DND-41 (cell line): Measurements from ENCODE around the gene CD180.

Experiments
- EZH2 ChIP-seq: IDR thresholded peaks from 3 replicates; pipeline ENCODE4 v1.6.1; 2012; ENCODE audit warnings: borderline replicate concordance, low read depth, mild to moderate bottlenecking, moderate library complexity, low read length, inconsistent platforms; ENCODE audit not compliant: severe bottlenecking
- TF ChIP-seq, protein P1 (sequence below): IDR thresholded peaks from 2 replicates; pipeline ENCODE4 v1.5.1; 2012; ENCODE audit warnings: borderline replicate concordance, low read length, moderate library complexity, mild to moderate bottlenecking; ENCODE audit not compliant: poor library complexity, severe bottlenecking; ENCODE audit errors: extremely low read depth

DNA sequence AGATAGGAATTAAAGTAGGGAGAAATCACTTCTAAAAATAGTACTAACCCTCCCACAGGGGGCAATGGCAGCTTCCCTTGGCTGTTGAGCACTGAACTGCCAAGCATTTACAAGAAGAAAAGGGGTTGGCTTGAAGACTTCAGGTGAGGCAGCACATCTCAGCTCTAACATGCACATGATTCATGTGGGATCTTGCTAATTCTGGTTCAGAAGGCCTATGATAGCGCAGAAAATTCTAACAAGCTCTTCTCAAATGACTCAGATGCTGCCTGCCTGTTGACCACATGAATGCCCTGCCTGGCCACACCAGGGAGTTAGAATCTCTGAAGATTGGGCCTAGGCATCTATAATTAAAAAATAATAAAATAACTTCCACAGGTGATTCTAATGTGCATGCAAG, 22.6 kb downstream of the CD180 start:
- TF ChIP-seq, protein P1, sequence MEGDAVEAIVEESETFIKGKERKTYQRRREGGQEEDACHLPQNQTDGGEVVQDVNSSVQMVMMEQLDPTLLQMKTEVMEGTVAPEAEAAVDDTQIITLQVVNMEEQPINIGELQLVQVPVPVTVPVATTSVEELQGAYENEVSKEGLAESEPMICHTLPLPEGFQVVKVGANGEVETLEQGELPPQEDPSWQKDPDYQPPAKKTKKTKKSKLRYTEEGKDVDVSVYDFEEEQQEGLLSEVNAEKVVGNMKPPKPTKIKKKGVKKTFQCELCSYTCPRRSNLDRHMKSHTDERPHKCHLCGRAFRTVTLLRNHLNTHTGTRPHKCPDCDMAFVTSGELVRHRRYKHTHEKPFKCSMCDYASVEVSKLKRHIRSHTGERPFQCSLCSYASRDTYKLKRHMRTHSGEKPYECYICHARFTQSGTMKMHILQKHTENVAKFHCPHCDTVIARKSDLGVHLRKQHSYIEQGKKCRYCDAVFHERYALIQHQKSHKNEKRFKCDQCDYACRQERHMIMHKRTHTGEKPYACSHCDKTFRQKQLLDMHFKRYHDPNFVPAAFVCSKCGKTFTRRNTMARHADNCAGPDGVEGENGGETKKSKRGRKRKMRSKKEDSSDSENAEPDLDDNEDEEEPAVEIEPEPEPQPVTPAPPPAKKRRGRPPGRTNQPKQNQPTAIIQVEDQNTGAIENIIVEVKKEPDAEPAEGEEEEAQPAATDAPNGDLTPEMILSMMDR, result no peak
- TF ChIP-seq EZH2, result no peak
